AG08395 (cell line): Measurements from ENCODE around the gene REC114.
"Not testable (repeated sequence)": the region's sequence is repeated elsewhere in the genome, so short reads cannot be mapped to it uniquely, and the experiment has no call there.

Source experiments
- DNase-seq: peaks from one replicate; pipeline ENCODE4 v3.0.0; 2012; ENCODE audit warnings: mixed read lengths, low spot score

REC114 gene

DNA sequence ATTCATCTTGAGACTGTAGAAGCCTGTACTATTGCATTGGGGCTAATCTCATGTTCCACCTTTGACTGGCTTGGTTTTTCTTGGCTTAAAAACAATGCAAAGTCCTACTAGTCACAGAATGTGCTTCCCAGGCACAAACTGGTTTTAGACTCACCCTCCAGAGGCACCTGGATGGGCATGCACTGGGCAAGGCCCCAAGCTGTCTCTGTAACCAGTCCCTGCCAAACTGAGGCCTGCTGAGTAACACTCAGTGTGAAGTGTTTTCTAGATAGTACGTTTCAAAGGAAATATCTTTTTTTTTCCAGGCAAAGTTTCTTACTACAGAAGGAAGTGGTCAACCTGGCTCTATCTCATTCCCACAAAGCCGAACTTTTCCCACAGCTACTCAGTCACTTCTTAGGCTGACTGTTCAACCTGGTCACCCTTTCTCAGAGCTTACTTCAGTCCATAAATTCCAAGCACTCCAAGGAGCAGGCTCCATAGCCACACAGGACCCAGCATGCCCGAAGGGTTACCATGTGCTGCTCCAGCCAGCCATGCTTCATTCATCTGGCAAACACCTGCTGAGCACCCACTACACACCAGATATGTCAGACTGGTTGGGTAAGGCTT is 132.8 kb downstream of the REC114 start:
- DNase-seq = no peak

DNA sequence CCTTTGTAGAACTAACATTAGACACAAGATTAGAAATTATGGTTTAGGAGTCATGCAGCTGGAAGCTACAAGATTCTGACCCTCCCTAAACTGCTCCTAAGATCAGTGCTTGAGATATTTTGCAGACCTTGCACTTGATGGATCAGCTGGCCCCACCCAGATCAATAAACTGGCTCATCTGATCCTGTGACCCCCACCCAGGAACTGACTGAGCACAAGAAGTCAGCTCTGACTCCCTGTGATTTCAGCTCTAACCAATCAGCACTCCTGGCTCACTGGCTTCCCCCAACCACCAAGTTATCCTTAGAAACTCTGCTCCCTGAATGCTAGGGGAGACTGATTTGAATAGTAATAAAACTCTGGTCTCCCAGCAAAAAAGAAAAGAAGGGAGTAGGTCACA is 134.6 kb downstream of the REC114 start:
- not testable (repeated sequence) for DNase-seq

DNA sequence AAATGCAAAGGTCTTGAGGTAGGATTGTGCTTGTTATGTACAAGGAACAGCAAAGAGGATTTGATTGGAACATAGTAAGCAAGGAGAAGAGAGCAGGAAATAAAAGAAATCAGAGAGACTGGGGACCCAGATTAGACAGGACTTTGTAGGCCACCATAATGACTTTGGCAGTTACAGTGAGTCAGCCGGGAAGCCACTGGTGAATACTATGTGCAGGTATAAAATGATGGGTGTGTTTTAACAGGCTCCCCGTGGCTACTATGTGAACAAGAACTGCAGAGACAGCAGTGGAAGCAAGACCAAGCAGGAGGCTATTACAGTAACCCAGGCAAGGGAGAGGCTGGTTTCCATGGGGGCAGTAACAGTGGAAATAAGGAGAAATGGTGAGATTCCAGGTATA is 135.1 kb downstream of the REC114 start:
- no peak for DNase-seq

DNA sequence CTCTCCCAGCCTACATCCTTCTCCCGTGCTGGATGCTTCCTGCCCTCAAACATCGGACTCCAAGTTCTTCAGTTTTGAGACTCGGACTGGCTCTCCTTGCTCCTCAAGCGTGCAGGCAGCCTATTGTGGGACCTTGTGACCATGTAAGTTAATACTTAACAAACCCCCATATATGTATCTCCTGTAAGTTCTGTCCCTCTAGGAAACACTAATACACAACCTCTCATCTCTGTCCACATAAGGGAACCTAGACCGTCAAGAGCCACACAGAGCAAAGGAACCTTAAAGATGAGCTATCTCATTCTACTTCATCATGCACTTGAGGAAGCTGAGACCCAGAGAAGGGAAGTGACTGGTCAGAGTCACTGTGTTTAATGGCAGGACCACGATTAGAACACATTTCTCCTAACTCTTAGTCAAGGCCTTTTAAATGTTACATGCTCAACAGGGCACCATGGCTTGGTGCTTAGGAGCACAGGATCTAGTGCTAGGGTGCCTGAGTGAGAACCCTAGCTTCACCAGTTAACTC is 140.0 kb downstream of the REC114 start:
- DNase-seq = no peak

DNA sequence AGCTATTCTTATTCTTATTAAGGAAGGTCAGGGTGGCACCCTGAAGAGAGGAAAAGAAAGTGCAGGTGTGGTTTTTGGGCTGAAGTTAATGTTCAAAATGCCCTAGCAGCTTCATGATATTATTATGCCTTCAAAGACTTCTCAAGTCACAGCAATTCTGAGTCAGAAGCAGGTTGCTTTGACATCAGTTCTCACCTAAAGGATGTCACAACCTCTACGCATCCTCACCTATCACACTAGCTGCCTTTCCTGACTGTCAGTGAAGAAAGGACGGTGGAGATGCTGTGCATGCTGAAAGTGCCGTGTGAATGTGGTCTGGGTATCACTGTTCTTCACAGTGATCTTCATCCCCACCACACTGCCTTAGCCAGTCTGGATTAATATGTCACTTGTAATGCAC is 140.6 kb downstream of the REC114 start:
- DNase-seq = no peak

DNA sequence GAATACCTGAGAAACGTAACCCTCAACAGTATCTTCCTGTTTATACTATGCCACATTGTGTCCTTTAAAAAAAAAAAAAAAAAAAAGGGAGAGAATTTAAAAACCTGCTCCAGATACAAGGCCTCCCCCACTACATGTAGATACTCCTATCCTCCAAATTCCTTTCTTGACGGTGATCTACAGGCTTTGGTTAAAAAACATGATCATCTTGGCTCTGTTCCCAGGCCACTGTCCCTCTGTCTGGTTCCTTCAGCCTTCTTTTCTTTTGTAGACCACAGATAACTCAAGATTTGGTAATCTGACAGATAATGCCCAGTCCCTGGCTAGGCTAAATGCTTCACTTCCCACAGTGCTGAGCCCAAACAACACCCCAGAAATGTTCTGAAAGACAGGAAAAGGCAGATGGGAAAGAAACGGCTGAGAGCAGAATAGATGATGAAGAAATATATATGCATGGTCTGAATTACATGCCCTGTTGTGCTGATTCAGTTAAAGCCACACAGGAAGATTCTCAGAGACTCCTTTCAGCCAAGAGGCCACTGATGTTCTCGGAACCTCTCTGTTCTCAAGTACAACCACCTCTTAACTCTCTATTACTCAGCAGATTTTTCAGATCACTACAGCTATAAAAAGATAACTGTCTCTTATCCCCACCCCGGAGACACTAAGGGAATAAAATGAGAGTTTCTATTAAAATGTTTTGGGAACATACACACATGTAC is 141.9 kb downstream of the REC114 start:
- peak; percentile 29 for DNase-seq

DNA sequence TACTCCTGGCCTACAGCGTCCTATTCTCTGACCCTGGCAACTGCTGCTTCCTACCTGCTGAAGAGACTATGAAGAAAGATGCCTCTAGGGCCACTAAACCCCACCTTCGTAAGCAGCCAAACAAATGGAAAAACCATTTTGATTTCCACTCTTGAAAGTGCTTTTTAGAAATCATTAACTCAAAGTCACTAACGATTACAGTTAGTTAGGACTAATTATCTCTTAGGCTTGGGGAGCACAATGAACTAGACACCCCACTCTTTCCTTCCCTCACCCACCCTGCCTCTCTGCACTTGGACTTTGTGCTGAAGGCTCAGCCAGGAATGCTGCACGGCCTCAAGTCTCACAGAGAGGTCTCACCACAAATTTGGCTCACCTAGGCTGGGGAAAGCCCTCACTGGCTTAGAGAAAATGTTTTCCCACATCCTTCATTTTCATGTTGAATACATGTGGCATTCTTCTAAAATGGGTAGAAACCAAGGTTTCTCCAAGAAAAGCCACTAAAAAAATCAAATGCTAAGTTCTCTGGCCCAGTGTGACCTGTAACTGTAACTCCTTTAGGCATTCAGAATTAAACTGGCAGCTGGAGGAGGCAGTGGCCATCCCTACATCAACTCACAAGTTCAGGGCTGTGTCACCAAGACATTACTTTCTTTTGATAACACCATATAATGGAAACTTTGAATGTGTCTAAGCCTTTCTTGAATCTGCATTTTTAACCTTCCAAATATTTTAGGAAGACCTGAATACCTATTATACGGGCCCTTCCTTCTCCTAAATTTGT is 143.1 kb downstream of the REC114 start:
- DNase-seq = no peak

DNA sequence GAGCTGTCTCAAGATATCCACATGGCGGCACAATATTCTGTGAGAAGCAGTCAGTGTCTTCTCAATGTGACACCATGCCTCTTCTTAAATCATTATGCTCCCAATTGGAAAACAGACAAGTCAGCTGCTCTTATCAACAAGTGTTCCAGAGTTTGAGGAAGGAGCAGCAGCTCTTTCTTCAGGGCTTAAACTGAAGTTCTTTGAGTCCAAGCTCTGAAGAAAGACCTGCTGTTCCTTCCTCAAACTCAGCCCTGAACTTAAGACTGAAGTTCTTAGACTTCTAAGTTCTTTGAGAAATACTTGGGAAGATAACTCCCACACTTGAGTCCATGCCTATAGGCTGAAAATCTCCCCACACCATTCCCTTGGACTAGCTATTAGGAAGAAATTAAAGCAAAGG is 146.8 kb downstream of the REC114 start:
- no peak for DNase-seq

DNA sequence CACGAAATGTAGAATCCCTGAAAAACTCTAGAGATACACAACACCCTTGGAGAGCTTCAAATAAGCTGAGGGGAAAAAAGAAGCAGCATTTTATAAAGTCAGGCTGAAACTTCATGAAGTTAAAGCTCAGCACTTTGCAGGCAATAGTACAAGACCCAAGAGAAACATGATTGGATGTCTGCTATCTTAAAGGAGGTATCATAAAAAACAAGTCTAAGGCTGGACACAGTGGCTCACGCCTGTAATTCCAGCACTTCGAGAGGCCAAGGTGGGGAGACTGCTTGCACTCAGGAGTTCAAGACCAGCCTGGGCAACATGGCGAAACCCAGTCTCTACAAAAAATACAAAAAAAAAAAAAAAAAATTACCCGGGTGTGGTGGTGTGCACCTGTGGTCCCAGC is 147.3 kb downstream of the REC114 start:
- no peak for DNase-seq

DNA sequence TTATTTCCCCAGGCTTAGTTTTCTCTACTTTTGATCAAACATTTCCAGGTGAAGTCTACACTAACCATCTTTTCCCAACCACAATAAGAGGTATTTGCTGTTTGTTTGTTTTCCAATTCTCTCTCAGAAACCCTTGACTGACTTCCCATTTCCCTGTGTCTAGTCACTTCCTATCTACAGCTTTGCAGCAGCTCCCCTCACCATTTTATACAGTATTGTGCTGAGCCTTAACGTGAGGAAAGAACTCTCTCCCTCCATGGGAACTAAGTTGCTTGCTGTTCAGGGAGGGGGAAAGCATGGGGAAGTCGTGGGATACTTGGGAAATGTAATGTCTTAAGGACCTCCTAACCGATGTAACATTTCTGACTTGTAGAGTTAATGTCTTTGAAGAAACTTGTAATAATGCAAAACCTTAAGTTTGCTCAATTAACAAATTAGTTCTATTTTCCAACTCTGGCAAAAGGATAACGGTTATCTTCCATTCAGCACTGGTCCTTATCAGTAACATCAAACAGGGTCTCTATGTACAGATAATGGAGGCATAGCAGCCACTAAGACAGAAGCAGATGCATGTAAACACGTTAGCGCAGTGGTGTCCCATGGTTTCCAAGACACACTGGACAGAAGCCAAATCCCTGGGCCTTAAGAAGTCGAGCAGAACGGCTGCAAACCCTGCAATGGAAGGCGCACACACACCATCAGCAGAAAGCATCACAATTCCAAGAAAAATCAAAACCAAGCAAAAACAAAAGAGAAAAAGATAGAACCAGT is 150.5 kb downstream of the REC114 start:
- no peak for DNase-seq

DNA sequence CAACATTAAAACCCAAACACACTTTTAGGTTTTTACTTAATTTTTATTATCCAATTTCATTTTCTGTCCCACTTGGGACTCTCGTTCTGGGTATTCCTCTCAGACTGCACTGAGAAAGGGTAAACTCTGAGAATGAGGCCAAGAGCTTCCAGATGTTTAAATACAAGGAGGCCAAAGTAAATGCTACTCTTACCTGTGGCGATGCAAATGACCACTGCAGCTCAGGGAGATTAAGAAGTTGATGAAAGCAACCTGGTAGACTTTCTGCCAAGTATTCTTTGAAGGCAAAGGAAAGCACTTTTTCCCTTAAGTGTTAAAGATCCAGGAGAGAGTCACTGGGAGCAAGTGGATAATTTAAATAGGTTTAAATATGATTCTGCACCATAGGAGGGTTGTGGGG is 151.1 kb downstream of the REC114 start:
- DNase-seq = no peak

DNA sequence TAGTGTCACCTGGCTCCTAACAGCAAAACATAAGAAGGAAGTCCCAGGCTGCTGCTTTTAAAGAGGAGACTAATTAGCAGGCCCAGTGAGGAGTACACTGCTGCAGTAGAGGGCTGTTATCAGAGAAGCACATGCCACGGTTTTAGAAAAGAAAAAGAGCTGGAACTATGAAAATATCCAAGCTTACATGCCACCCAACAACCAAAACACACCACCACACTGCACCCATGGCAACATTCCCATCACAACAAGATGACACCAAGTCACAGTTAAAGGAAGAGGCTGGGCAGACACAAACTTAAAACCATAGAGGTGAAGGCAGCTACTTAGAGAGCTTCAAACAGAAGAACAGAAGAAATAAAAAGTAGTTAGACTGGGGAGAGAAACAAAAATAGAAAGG is 153.2 kb downstream of the REC114 start:
- DNase-seq = peak; percentile 24

DNA sequence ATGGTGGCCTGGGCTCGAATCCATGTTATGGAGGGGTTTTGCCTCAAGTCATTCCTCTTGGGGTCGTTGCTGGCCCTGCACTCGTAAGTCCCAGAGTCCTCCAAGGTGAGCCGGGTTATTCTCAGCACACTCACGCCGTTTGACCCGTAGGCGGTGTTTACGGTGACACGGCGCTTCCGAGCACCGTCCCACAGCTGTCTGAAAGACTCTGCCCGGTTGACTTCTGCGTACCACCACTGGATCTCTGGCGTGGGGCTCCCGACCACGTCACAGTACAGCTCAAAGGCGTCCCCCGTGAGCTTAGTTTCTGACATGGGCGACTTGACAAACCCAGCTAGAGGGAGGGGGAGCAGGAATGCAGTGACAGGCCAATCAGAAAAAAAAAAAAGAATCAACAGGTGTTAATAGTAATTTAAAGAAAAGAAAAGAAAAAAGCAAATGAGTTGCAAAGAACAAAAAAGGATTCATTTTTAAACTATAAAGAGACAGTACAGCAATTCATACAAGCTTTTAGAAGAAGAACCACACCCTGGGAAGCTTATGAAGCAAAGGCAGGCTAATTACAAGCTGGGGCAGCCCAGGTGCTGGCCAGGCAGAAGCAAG is 154.2 kb downstream of the REC114 start:
- no peak for DNase-seq

DNA sequence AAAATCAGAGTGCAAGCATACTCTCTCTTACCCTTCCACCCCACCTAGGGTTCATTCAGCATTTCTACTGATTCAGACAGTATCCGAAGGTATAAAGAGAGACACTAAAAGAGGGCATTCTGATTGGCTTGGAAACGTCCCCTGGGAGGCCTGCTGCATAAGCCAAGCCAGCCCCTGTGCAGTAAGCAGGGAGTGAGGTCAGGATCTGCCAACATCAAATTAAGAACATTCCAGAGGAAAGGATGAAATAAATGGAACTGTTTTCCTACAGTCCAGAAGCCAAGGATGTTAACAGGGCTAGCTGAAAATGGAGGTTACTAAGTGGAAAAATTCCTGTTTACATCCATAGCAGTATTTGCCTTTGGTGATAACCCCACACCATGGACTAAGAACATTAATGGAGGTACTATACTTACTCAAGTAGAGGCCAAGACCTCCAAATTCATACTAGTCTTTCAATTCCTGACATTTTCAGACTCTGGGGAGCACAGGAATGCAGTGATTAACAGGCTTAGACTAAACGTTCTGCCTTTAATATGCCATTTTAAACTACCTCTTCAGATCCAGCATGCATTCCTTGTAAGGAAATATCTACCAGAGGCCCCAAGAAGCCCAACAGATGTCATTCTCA is 155.7 kb downstream of the REC114 start:
- DNase-seq = peak; percentile 46

DNA sequence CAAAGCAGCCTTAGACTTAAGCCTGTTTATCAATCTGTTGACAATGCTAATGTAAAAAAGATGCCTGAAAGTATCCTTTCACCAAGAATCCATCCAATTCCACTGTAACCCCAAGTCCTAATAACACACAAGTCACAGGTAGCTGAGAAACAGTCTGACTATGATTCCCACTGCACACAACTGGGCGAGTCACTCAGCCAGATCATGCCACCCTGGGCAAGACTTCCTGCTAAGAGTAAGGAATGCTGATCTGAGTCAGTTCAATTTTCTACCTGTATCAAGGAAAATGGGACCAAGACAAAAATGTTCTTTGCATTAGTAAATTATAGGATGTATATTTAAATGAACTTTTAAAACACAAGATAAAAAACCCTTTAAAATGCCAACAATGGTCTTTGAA is 157.0 kb downstream of the REC114 start:
- DNase-seq = peak; percentile 22

DNA sequence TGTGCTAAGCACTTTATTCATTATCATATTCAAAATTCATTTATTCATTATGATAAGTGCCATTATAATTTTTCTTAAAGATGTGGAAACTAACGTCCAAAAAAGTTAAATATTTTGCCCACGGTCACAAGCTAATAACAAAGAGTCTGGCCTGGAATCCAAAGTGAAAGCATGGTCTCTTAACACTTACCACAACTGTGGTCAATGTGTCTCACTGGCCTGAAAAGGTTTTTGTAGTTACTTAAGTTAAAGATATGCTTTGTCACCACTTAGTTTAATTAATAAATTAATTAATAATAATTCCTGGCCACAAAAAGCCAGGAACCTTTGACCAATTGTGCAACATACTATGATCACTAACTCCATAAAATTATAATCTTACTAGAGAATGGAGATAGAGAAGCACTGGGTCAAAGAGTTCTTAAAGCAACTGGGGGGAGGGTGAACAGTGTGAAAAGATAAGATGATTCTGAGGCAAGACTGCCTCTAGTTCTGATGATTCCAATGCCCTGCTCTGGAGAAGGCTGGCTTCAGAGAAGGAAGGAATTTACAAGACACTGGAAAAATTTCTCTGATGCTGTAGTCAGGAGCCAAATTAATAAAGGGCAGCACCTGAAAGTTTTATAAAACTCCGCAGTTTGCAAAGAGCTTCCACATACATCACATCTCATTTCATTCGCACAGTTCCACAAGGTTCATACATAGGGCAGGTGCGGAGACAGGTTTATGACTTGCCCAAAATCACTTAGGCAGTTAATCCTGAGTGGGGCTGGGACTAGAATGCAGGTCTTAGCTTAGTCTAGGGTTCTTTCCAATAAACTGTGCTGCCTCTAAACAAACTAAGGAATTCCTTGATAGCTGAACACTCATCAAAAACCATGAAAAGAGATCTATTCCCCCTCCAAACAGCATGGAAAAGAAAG is 157.7 kb downstream of the REC114 start:
- no peak for DNase-seq

DNA sequence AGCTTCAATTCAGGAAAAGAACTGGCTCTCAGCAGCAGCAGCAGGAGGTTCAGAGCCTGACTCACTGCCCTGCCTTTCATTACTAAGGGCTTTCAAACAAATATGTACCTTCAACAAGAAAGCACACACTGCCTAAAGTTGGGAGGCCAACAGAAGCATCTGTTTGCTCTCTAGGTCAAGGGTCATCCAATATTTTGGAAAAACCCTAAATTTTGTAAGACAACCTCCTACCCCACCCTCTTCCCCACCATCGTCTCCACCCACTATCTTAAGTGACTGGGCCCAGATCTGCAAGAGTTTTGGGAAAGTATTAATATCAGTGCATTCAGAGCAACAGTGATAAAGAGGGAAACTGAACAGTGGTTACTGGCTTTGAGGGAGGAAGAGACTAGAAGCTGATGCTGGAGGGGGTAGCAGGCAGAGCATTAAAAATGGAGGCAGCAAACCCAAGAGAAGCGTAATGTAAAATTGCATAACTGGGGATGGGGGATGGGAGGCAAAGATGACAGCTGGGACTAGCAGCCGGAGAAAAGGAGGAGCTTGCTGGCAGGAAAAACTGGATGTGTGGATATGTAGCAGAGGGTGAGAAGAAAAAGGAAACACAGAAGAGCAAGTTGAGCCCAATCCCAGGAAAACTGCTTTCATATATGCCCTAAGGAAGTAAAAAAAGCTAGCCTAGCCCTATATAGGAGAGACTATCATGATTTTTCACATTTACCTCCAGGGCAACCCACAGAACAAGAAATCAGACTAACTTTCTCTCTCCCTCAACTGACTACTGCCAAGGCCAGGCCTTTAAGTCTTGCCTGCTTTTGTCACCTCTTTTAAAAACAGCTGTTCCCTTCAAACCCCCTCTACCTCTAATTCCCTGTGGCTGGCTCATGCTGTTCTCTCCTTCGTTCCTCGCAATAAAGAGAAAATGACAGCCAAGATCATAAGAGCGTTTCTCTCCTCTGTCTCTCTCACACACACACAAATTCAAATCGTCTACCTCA is 158.8 kb downstream of the REC114 start:
- peak; percentile 42 for DNase-seq

DNA sequence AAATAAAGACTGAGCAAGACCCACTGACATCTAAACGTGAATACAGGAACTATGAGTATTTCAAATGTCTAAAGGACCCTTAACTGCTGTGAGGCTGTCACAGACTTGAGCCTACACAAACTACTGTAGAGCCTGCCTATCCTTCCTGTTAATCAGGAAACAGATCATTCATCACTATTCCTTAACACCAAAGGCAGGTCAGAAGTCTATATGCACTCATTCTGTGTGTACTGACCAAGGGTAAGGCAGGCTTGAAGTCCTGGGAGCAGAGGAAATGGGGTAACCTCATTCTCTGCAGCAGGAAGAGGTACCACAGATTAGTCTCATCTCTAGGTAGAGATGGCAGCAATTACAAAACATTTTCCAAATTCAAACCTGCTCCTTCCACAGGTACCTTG is 159.5 kb downstream of the REC114 start:
- DNase-seq = no peak

DNA sequence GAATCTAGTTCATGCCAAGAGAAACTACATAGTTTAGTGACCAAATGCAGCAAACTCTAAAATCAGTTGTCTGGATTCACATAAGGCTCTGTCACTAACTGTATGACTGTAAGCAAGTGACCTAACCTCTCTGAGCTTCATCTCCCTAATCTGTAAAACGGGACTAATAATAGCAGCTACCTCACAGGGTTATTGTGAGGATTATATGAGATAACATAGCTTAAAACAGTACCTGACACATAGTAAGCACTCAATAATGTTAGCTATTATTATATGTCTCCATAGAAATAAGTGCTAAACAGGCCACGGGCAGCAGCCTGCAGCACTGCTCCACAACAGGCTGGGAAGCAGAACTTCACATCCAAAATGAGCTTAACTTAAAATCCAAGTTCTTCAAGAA is 160.0 kb downstream of the REC114 start:
- DNase-seq = no peak
